Ovary (tissue), 9 donors: Measurements from ENCODE around the gene CPT1B. TPM values are rescaled to one million over a fixed set of nuclear protein-coding genes. Genes with fewer than 3 reads are reported as not detected.

Experiments
- DNase-seq, 5 donors: peaks; one replicate each; pipeline ENCODE4 v3.0.0-alpha.2; 2019 to 2020
- H3K27ac ChIP-seq, 2 donors: fragments of 200-600 bp; one replicate each; pipeline versions ENCODE4 v1.5.1 to v1.8.0; 2019 to 2022
- H3K27me3 ChIP-seq: fragments of 200-600 bp; one replicate; pipeline ENCODE4 v1.8.0; 2022
- H3K36me3 ChIP-seq: fragments of 200-600 bp; sonication (generic); one replicate; pipeline ENCODE4 v1.5.1; 2019
- H3K4me1 ChIP-seq: one replicate; pipeline ENCODE4 v1.8.1; 2013; ENCODE audit warnings: mild to moderate bottlenecking, moderate library complexity; ENCODE audit not compliant: insufficient read depth
- H3K4me3 ChIP-seq: fragments of 200-600 bp; sonication (generic); one replicate; pipeline ENCODE4 v1.5.1; 2017
- H3K9me3 ChIP-seq, 2 donors: fragments of 200-600 bp in 1 of 2; sonication (generic) in 1 of 2; one replicate each; pipeline versions ENCODE4 v1.5.1 to v1.8.1; 2013 to 2019; ENCODE audit warnings: mild to moderate bottlenecking in 1 of 2, moderate library complexity in 1 of 2
- EP300 ChIP-seq: sonication (generic); formaldehyde crosslinking; IDR thresholded peaks from one replicate; pipeline ENCODE4 v1.6.1; 2017; ENCODE audit warnings: antibody characterized with exemption
- POLR2A ChIP-seq: fragments of 450-650 bp; IDR thresholded peaks from one replicate; pipeline ENCODE4 v1.6.1; 2017; ENCODE audit warnings: antibody characterized with exemption, mild to moderate bottlenecking, moderate library complexity
- WGBS, 3 donors: extraction: QIAGEN DNeasy Blood & Tissue Kit in 1 of 3; methylation state at CpG; one replicate each; pipeline versions ENCODE4 v1.1.5 to v1.1.7; 2013 to 2017; 5-methylcytosine and 5-hydroxymethylcytosine counted together
- intact Hi-C, 4 donors: fragments of 100-400 bp; cut with DNase I; formaldehyde crosslinking; loops; one replicate each; pipeline versions ENCODE4 v1.11.0 to v1.15.1; 2022 to 2023
- polyA plus RNA-seq, 2 donors: library from polyadenylated mRNA; stranded (reverse); fragments of 200-250 nt in 1 of 2; fragments of 350-450 nt in 1 of 2; fragmentation: Illumina TruSeq in 1 of 2; extraction: RNeasy Lipid Tissue Mini Kit (QIAGEN cat#74804) in 1 of 2; gene quantifications; one replicate each; pipeline ENCODE4 v1.2.3, GENCODE V29; 2013 to 2014
- total RNA-seq, 7 donors: library from RNA; depleted of rRNA in 2 of 7; stranded (reverse); fragments of >200 nt in 2 of 7; fragmentation: NEBNext Ultra II Directional in 3 of 7; extraction: Animal tissue kit (Norgen Biotek cat#: 25700) in 3 of 7; gene quantifications; one replicate each; pipeline versions ENCODE4 v1.1.0 to v1.2.4, GENCODE V29; 2016 to 2023
- TF ChIP-seq, protein P1 (sequence below), 3 donors: fragments of 450-650 bp in 2 of 3; fragments of 200-600 bp in 1 of 3; IDR thresholded peaks; one replicate each; pipeline versions ENCODE4 v1.5.1 to v1.8.0; 2016 to 2022; ENCODE audit warnings: antibody characterized with exemption in 3 of 3, mild to moderate bottlenecking in 1 of 3
- donor health status: DM: no; HTN: no; CAD: no; lungs with moderate emphysema.
- donor health status: DM: no; HTN: no; CAD: no.
- donor health status: Bipolar disorder and iron deficiency.
- donor health status: DM: yes; HTN: yes; CAD: no.
- donor health status: DM: no; HTN: no; CAD: no.
- donor health status: DM: yes; HTN: yes; CAD: no.

The CPT1B gene
- total and polyA plus RNA-seq, 9 donors = 2.5 to 10.6 (median 4.4) TPM

- Histone ChIP-seq H3K36me3 (no peaks in the 10 kb centered on the region), H3K27ac (no peak overlapping the region), H3K9me3 (no peaks in the 10 kb centered on the region), H3K4me1 (peaks cover 5% of the 10 kb centered on the region), H3K4me3 (no peak overlapping the region), H3K27me3 (no peaks in the 10 kb centered on the region)
- TF ChIP-seq, protein P1, sequence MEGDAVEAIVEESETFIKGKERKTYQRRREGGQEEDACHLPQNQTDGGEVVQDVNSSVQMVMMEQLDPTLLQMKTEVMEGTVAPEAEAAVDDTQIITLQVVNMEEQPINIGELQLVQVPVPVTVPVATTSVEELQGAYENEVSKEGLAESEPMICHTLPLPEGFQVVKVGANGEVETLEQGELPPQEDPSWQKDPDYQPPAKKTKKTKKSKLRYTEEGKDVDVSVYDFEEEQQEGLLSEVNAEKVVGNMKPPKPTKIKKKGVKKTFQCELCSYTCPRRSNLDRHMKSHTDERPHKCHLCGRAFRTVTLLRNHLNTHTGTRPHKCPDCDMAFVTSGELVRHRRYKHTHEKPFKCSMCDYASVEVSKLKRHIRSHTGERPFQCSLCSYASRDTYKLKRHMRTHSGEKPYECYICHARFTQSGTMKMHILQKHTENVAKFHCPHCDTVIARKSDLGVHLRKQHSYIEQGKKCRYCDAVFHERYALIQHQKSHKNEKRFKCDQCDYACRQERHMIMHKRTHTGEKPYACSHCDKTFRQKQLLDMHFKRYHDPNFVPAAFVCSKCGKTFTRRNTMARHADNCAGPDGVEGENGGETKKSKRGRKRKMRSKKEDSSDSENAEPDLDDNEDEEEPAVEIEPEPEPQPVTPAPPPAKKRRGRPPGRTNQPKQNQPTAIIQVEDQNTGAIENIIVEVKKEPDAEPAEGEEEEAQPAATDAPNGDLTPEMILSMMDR (IDR thresholded peaks at IDR 0.05) = no peak
- DNase-seq = peak in 1 of 5 donors; percentile 21
- 93 to 97% (median 94%) methylated on average over 8 of the region's 8 CpGs for WGBS, 3 donors
- intact Hi-C loops = no loop called here
Observed at GRCh38 chr22:50585781-50586180, 7.6 kb upstream of the CPT1B start.

DNA sequence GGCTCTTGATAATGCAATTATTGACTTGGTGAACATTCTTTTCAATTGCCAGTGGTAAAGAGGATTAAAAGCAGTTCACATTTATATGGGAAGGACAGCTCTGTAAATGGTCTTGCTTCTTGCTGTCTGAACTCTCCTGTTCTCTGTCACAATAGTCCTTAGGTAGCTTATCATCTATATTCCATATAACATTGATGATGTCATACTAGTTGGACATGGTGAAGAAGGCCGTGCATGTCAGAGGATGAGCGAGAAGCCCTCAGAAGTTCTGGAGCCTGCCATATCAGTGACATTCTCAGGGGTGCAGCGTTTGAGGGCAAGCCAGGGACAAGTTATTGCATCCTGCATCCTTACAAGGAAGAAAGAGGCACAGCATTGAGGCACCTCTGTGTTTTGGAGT is 7.0 kb upstream of the CPT1B start:
- intact Hi-C loops = no loop called here
- no peak for DNase-seq
- Histone ChIP-seq H3K4me1 (peaks cover 5% of the 10 kb centered on the region), H3K27me3 (no peaks in the 10 kb centered on the region), H3K9me3 (no peaks in the 10 kb centered on the region), H3K27ac (no peak overlapping the region), H3K4me3 (no peak overlapping the region), H3K36me3 (no peaks in the 10 kb centered on the region)
- 83 to 85% (median 84%) methylated on average over 3 of the region's 3 CpGs for WGBS, 3 donors
- no peak for TF ChIP-seq EP300
- TF ChIP-seq, protein P1 (IDR thresholded peaks at IDR 0.05) = no peak
- TF ChIP-seq POLR2A = no peak

GRCh38 chr22:50584106-50585096 is 6.2 kb upstream of the CPT1B start:
- H3K4me3 ChIP-seq = no peak overlapping the region
- H3K27me3 ChIP-seq = no peaks in the 10 kb centered on the region
- TF ChIP-seq EP300 (no peak), POLR2A (no peak)
- TF ChIP-seq, protein P1 (IDR thresholded peaks at IDR 0.05) = no peak
- DNase-seq = peak in 1 of 5 donors; percentile 15
- H3K4me1 ChIP-seq = peaks cover 5% of the 10 kb centered on the region
- no peaks in the 10 kb centered on the region for H3K36me3 ChIP-seq
- no peaks in the 10 kb centered on the region for H3K9me3 ChIP-seq
- 91 to 93% (median 93%) methylated on average over 23 of the region's 23 CpGs for WGBS, 3 donors
- H3K27ac ChIP-seq = no peak overlapping the region
- intact Hi-C loops = no loop called here

GRCh38 chr22:50583294-50583861 is 5.2 kb upstream of the CPT1B start:
- no peak for DNase-seq
- peak overlapping the region in 1 of 2 donors; percentile 94 for H3K27ac ChIP-seq
- peaks cover 8% of the 10 kb centered on the region for H3K4me1 ChIP-seq
- intact Hi-C loops = no loop called here
- no peaks in the 10 kb centered on the region for H3K36me3 ChIP-seq
- no peaks in the 10 kb centered on the region for H3K27me3 ChIP-seq
- no peaks in the 10 kb centered on the region for H3K9me3 ChIP-seq
- 4 to 5% (median 5%) methylated on average over 36 to 37 of the region's 37 CpGs for WGBS, 3 donors
- TF ChIP-seq EP300 (no peak), POLR2A (no peak)
- TF ChIP-seq, protein P1 (IDR thresholded peaks at IDR 0.05) = no peak
- peak overlapping the region; percentile 86 for H3K4me3 ChIP-seq
